Uterus (tissue), 4 donors: ENCODE measurements around the gene STAT4. TPM values are rescaled to one million over a fixed set of nuclear protein-coding genes. Genes with fewer than 3 reads are reported as not detected.

ENCODE experiments used
- DNase-seq, 2 donors: peaks; one replicate each; pipeline ENCODE4 v3.0.0-alpha.2; 2019 to 2020
- H3K27ac ChIP-seq, 2 donors: fragments of 200-600 bp; sonication (generic); 1 replicate in 1 of 2; 2 replicates in 1 of 2; pipeline ENCODE4 v1.5.1; 2016 to 2018
- H3K27me3 ChIP-seq, 2 donors: fragments of 200-600 bp; sonication (generic); one replicate each; pipeline ENCODE4 v1.5.1; 2018 to 2019; ENCODE audit warnings: control low read depth in 1 of 2
- H3K36me3 ChIP-seq, 2 donors: fragments of 200-600 bp; sonication (generic); one replicate each; pipeline ENCODE4 v1.5.1; 2019; ENCODE audit warnings: control low read depth in 1 of 2
- H3K4me1 ChIP-seq, 2 donors: fragments of 200-600 bp; sonication (generic); one replicate each; pipeline ENCODE4 v1.5.1; 2018 to 2019; ENCODE audit warnings: control low read depth in 1 of 2
- H3K4me3 ChIP-seq, 2 donors: fragments of 200-600 bp; sonication (generic); 1 replicate in 1 of 2; 2 replicates in 1 of 2; pipeline ENCODE4 v1.5.1; 2018 to 2019; ENCODE audit warnings: mild to moderate bottlenecking in 1 of 2
- H3K9me3 ChIP-seq, 2 donors: fragments of 200-600 bp; sonication (generic); one replicate each; pipeline ENCODE4 v1.5.1; 2019; ENCODE audit warnings: control low read depth in 1 of 2
- CTCF ChIP-seq, 4 experiments: fragments of 200-600 bp in 2 of 4; fragments of 450-650 bp in 2 of 4; sonication (generic) in 2 of 4; IDR thresholded peaks; one replicate each; pipeline ENCODE4 v1.5.1; 2016 to 2019; ENCODE audit warnings: antibody characterized with exemption in 4 of 4, mild to moderate bottlenecking in 2 of 4, moderate library complexity in 1 of 4
- POLR2A ChIP-seq, 2 donors: fragments of 450-650 bp; IDR thresholded peaks; one replicate each; pipeline ENCODE4 v1.6.1; 2016; ENCODE audit warnings: antibody characterized with exemption in 2 of 2, mild to moderate bottlenecking in 1 of 2, moderate library complexity in 1 of 2
- intact Hi-C: fragments of 100-400 bp; cut with DNase I; formaldehyde crosslinking; loops from one replicate; pipeline ENCODE4 v1.15.1; 2023; ENCODE audit warnings: low total_unique reads
- total RNA-seq, 4 donors: library from RNA; depleted of rRNA in 3 of 4; stranded (reverse); fragments of >200 nt in 3 of 4; gene quantifications; one replicate each; pipeline versions ENCODE4 v1.1.0 to v1.2.4, GENCODE V29; 2014 to 2023
- donor health status: DM: yes; HTN: yes; CAD: no.

Gene STAT4
- total RNA-seq, 4 donors from 2014 or later = 0.51 to 4.8 (median 2.3) TPM; not detected in 1

- Histone ChIP-seq H3K4me3 (no peak overlapping the region), H3K27ac (no peak overlapping the region), H3K4me1 (no peaks in the 10 kb centered on the region), H3K9me3 (no peaks in the 10 kb centered on the region), H3K27me3 (no peaks in the 10 kb centered on the region), H3K36me3 (no peaks in the 10 kb centered on the region)
- DNase-seq = no peak
- intact Hi-C loops = no loop called here
- TF ChIP-seq CTCF (IDR thresholded peaks at IDR 0.05) = peak; percentile 57 to 64 (median 58)
- no peak for TF ChIP-seq POLR2A (IDR thresholded peaks at IDR 0.05)
Observed at GRCh38 chr2:191165176-191165643, 14.4 kb upstream of the STAT4 start.

- TF ChIP-seq POLR2A (IDR thresholded peaks at IDR 0.05) (no peak), CTCF (IDR thresholded peaks at IDR 0.05) (no peak)
- no peak overlapping the region for H3K27ac ChIP-seq
- no peak for DNase-seq
- H3K4me3 ChIP-seq = no peak overlapping the region
- H3K27me3 ChIP-seq = no peaks in the 10 kb centered on the region
- intact Hi-C loops = no loop called here
- no peaks in the 10 kb centered on the region for H3K4me1 ChIP-seq
- H3K36me3 ChIP-seq = no peaks in the 10 kb centered on the region
- H3K9me3 ChIP-seq = no peaks in the 10 kb centered on the region
Observed at GRCh38 chr2:191158747-191159146, 8.0 kb upstream of the STAT4 start.

DNA sequence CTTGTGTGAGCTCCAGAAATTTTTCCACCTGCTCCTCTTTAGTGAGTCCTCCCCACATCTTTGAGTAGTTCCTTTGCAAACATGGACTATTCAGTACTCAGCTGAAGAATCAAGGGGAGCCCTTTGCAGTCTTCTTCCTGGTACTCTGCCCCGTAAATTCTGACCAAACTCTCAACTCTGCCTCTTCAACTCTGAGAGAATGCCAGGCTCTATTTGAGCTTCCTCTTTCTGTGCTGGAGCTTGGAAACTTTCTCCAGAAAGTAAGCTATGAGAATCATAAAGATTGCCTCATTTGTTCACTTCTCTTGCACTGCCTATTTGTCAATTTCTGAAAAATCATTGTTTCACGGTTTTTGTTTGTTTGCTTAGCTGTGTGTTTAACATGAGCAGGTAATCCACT, 7.4 kb upstream of the STAT4 start:
- H3K27me3 ChIP-seq = no peaks in the 10 kb centered on the region
- no peak overlapping the region for H3K27ac ChIP-seq
- no peak overlapping the region for H3K4me3 ChIP-seq
- TF ChIP-seq CTCF (IDR thresholded peaks at IDR 0.05) (no peak), POLR2A (IDR thresholded peaks at IDR 0.05) (no peak)
- DNase-seq = no peak
- intact Hi-C loops = no loop called here
- no peaks in the 10 kb centered on the region for H3K36me3 ChIP-seq
- H3K9me3 ChIP-seq = no peaks in the 10 kb centered on the region
- H3K4me1 ChIP-seq = no peaks in the 10 kb centered on the region

- H3K9me3 ChIP-seq = no peaks in the 10 kb centered on the region
- no peak overlapping the region for H3K27ac ChIP-seq
- DNase-seq = no peak
- intact Hi-C loops = no loop called here
- H3K27me3 ChIP-seq = no peaks in the 10 kb centered on the region
- no peaks in the 10 kb centered on the region for H3K36me3 ChIP-seq
- no peaks in the 10 kb centered on the region for H3K4me1 ChIP-seq
- TF ChIP-seq CTCF (IDR thresholded peaks at IDR 0.05) = peak in 2 of 4 experiments; percentile 18 to 23
- TF ChIP-seq POLR2A (IDR thresholded peaks at IDR 0.05) = no peak
- no peak overlapping the region for H3K4me3 ChIP-seq
Observed at GRCh38 chr2:191155608-191156071, 4.8 kb upstream of the STAT4 start.

DNA sequence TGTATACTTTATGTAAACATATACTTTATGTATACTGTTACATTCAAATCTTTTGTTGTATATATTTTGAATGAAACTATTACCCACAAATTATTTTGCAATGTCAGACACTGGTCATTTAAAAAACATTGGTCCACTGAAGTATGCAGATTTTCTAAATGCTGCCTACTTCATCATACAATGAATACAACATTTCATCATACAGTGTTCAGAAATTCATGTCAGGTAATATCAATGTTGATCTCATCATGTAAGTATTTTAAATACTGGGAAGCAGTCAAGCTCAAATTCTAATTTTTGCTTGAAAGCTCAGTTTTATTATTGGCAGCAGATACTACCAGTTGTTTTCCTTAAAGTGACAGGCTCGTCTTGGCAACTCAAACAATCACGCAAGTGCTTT, 2.9 kb upstream of the STAT4 start:
- no peak for TF ChIP-seq POLR2A (IDR thresholded peaks at IDR 0.05)
- no peak for TF ChIP-seq CTCF (IDR thresholded peaks at IDR 0.05)
- Histone ChIP-seq H3K9me3 (no peaks in the 10 kb centered on the region), H3K4me3 (no peak overlapping the region), H3K27ac (no peak overlapping the region), H3K4me1 (no peaks in the 10 kb centered on the region), H3K36me3 (no peaks in the 10 kb centered on the region), H3K27me3 (no peaks in the 10 kb centered on the region)
- intact Hi-C loops = no loop called here
- DNase-seq = no peak
